GM19099 (cell line): Measurements from ENCODE around the gene CASKIN1.

Experiments used
- POLR2A ChIP-seq: IDR thresholded peaks from 3 replicates; pipeline ENCODE4 v1.6.1; 2011; ENCODE audit warnings: low read depth; ENCODE audit not compliant: insufficient read length; ENCODE audit errors: extremely low read depth

CASKIN1 gene

DNA sequence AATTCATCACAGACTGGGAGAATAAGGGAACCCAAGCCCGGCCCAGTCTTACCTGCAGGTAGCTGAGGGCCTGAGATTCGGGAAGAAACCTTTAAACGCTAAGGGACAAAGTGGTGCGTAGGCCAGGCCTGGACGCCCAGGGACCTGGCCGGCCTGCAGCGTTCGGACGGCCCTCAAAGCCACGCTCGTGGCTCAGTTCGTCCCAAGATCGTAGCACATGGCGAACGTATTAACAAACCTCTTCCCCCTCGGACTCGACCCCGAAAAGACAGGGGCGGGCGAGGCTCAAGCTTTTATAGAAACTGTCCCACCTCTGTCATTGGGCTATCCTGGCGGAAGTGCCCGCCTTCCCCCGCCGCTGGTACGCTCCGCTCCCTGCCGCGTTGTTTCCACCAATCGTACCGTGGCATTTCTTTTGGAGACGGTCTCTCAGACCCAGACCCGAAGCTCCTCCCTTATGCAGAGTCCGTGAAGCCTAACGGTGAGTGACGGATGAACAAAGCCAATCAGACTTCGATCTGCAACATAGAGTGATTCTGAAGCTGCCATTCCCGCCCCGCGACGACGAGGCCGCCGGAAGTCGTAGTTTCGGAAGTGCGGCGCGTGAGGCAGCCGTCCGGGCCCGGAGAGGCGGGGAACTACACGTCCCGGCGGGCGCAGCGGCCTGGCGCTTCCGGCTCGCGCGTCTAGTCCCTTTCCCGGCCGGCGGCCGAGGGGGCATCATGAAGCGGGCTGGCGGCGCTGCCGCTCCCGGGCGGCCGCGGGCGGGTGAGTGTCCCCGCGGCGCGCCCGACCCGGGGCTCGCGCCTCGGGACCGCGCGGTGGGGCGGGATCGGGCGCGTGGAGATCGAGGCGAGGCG is 41.1 kb downstream of the CASKIN1 start, which contains the start of gene TRAF7:
TRAF7 (plus strand) TSS at position 692 of the 860 bp plus-strand sequence. CDS start 8,139 bp downstream, outside the sequence.
- TF ChIP-seq POLR2A = peak; percentile 100

DNA sequence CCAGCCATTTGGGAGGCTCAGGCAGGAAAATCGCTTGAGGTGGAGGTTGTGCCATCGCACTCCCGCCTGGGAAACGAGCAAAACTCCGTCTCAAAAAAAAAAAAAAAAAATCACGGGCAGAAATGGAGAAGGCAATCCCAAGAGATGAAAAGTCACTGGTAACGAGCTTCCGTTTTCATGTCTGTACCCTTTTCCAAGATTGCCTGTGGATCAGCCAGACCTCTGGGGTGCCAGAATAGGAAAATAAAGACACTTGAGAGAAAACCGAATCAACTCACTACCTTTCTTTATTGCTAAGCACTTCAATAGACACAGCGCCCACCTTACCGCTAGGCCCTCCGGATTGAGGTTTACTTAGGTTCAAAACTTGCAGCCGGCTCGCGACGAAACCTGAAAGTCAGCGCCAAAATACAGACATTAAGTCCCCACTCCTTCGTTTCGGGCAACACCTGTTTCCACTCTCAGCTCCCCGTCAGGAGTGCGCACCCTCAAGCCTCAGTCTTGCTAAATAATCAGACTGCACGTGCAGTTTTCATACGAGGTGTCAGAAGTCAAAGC is 41.8 kb downstream of the CASKIN1 start:
- no peak for TF ChIP-seq POLR2A

GRCh38 chr16:2152695-2153506 is 43.5 kb downstream of the CASKIN1 start:
- peak; percentile 63 for TF ChIP-seq POLR2A

GRCh38 chr16:2151188-2152091 is 45.0 kb downstream of the CASKIN1 start:
- TF ChIP-seq POLR2A = peak; percentile 55

DNA sequence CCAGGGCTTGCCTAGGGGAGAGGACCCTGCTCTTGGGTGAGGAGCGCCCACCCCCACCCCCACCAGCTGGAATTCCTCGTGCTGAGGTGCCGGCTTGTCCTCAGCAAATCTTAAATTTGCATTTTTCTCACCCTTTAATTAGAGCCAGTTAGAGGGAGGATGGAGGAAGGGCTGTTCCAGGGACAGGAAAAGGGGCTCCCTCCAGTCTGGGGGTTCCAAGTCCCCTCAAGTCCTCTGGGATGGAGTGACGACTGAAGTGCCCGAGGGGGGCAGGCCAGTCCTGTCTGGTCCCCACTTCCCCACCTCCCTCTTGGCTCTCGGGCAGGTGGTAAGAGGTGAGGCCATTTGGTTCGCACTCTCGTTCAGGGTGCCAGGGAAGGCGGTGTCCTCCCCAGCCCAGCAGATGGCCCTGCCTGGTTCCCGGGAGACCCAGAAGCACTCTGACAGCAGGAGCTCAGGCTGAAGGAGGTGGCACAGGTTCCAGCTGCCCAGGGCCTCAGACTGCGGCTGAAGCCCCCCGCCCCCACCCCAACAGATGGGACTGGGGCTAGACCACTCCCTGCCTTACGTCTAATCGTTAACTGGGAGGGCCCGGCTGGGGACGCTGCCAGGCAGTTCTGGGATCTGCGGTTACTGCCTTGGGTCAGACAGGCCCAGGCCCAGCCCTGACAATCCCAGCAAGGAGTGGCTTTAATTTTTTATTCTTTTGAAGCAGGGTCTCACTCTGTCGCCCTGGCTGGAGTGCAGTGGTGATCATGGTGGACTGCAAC is 45.8 kb downstream of the CASKIN1 start:
- TF ChIP-seq POLR2A = peak; percentile 30

GRCh38 chr16:2149630-2150417 is 46.6 kb downstream of the CASKIN1 start:
- peak; percentile 5 for TF ChIP-seq POLR2A

DNA sequence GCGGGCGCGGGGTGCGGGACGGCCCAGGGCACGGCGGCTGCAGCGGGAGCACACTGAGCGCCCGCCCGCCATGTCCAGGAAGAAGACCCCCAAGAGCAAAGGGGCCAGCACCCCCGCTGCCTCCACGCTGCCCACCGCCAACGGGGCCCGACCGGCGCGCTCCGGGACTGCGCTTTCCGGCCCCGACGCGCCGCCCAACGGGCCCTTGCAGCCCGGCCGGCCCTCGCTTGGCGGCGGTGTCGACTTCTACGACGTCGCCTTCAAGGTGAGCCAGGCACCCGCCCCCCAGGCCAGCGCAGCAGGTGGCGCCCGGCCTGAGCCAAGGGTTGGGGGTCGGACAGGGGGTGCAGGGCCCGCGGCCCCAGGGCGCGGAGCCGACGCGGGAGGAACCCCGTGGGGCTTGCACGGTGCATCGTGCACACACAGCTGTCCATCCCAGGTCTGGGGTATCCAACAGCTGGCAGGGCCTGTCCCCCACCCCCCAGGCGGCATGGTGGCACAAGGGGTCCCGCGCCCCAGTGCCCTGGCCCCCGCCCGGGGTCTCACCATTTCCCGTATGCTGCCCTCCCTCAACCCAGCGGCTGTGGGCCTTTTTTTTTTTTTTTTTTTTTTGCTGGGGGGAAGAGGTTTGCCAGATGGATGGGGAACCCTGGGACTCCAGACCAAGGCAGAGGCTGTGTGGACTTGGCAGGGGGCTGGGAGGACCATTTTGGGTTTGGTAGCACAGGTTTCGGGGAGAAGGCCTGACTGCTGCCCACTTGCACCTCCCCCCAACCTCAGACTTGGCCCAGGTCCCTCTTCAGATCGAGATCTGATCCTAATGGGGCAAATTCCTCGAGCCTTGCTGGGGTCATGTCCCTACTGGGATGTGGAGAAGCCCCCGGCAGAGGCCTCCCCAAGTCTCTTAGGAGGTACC is 47.4 kb downstream of the CASKIN1 start:
- TF ChIP-seq POLR2A = no peak

GRCh38 chr16:2147981-2148671 is 48.3 kb downstream of the CASKIN1 start, which contains the start of gene RAB26:
RAB26 (plus strand) TSS chr16:2148625; CDS start chr16:2148784, 159 bp downstream.
- TF ChIP-seq POLR2A = no peak

GRCh38 chr16:2147378-2147777 is 49.0 kb downstream of the CASKIN1 start:
- TF ChIP-seq POLR2A = no peak

GRCh38 chr16:2145843-2146242 is 50.6 kb downstream of the CASKIN1 start:
- TF ChIP-seq POLR2A = no peak

DNA sequence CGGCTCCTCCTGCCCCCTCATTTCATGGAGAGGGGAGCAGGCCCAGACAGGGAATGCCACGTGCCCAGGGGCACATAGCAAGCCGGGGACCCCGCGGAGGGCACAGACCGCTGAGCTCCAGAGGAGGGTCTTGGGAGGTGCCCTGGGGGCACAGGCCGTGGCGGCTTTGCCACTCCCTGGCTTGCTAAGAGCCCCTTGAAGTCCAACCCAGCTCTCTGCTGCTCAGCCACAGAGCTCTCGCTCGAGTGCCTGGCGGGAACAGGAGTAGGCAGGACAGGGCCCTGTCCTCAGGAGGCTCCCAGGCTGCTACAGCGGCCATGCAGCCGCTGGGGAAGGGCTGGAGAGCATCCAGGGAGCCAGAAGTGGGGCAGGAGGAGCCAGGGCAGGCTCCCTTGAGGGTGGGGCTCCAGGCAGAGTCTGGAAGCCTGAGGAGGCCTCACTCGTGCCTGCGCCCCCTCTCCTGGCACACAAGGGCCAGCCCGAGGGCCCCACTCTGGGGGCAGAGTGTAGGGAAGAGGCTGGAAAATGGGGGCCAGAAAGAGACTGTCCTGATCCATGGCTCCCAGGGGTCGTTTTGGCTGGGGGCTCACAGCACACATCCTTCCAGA is 52.4 kb downstream of the CASKIN1 start:
- TF ChIP-seq POLR2A = no peak
